HFF-Myc (cell line): ENCODE data around the gene LMAN1.

Experiments
- DNase-seq: peaks from one replicate; pipeline ENCODE4 v3.0.0-alpha.2; 2011; ENCODE audit warnings: low read depth; ENCODE audit errors: extremely low read depth
- H3K4me3 ChIP-seq: replicated peaks from 2 replicates; pipeline ENCODE4 v1.5.1; 2011; ENCODE audit warnings: low read depth, mild to moderate bottlenecking, control low read depth, low read length
- TF ChIP-seq, protein P1 (sequence below): IDR thresholded peaks from 2 replicates; pipeline ENCODE4 v1.5.1; 2012; ENCODE audit warnings: mild to moderate bottlenecking, low read depth, low read length, control low read depth; ENCODE audit errors: missing control alignments

Gene LMAN1

GRCh38 chr18:59345556-59345955, 13.5 kb downstream of the LMAN1 start:
- TF ChIP-seq, protein P1, sequence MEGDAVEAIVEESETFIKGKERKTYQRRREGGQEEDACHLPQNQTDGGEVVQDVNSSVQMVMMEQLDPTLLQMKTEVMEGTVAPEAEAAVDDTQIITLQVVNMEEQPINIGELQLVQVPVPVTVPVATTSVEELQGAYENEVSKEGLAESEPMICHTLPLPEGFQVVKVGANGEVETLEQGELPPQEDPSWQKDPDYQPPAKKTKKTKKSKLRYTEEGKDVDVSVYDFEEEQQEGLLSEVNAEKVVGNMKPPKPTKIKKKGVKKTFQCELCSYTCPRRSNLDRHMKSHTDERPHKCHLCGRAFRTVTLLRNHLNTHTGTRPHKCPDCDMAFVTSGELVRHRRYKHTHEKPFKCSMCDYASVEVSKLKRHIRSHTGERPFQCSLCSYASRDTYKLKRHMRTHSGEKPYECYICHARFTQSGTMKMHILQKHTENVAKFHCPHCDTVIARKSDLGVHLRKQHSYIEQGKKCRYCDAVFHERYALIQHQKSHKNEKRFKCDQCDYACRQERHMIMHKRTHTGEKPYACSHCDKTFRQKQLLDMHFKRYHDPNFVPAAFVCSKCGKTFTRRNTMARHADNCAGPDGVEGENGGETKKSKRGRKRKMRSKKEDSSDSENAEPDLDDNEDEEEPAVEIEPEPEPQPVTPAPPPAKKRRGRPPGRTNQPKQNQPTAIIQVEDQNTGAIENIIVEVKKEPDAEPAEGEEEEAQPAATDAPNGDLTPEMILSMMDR: no peak
- H3K4me3 ChIP-seq: no peak overlapping the region
- DNase-seq: no peak

DNA sequence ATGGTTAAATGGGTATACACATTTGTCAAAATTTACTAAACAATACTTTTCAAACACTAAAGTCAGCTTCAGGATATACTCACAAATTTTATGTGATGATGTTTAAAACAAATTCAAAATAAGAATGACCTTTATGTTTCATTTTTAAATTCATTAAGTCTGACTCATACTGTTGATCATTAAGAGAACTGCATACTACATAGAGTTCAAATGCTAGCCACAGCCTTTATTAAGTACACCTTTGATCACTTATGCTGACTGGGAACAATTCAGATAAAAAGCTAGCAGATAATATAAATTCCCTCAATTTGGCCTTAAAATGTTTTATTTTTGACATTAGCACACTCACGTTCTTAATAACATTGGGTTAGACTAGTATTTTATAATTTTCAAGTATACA, 14.1 kb downstream of the LMAN1 start:
- TF ChIP-seq, protein P1: no peak
- DNase-seq: no peak
- no peak overlapping the region for H3K4me3 ChIP-seq

- no peak for DNase-seq
- TF ChIP-seq, protein P1: no peak
- no peak overlapping the region for H3K4me3 ChIP-seq
Measured at GRCh38 chr18:59343926-59344325, 15.1 kb downstream of the LMAN1 start.

GRCh38 chr18:59340817-59341216, 18.2 kb downstream of the LMAN1 start:
- TF ChIP-seq, protein P1: no peak
- H3K4me3 ChIP-seq: no peak overlapping the region
- no peak for DNase-seq

DNA sequence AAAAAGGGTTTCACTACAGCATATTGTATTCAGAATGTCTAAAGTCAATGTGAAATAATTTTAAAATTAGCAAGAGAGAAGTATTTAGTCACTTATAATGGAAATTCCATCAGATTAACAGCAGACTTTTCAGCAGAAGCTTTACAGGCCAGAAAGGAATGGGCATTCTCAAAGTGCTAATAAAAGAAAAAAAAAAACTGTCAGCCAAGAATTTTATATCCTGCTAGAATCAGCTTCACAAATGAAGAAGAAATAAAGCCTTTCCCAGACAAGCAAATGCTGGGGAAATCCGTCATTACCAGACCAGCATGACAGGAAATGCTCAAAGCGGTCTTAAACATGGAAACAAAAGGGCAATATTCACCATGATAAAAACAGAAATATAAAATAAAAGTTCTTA, 18.8 kb downstream of the LMAN1 start:
- TF ChIP-seq, protein P1: no peak
- DNase-seq: no peak
- H3K4me3 ChIP-seq: no peak overlapping the region

- TF ChIP-seq, protein P1: no peak
- DNase-seq: no peak
- no peak overlapping the region for H3K4me3 ChIP-seq
Measured at GRCh38 chr18:59332986-59333385, 26.1 kb downstream of the LMAN1 start.

DNA sequence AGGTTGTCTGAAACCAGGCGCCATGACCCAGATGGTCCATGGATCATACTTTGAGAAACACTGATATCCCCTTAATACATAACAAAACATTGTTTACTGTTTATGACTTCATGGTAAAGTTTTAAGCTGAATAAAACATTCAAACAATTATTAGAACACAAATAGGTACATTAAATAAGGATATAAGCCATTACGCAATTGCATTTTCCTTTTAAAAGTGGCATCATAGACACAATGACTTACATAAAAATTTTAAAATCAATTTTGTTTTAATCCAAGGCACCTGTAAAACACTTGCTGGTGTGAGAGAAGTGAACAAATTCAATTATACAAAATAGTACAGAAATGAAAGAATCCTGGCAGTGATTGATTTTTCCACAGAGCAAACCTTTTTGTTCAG, 30.4 kb downstream of the LMAN1 start:
- no peak for DNase-seq
- TF ChIP-seq, protein P1: no peak
- H3K4me3 ChIP-seq: no peak overlapping the region
